Activated gamma-delta T cell (primary cell): ENCODE results near the gene RASSF4.

ENCODE experiments used
- DNase-seq: peaks from one replicate; lab custom pipeline; 2025; lab: John Stamatoyannopoulos, UW
- total RNA-seq, 2 donors: gene quantifications; one replicate each; lab custom pipeline; 2026; lab: John Stamatoyannopoulos, UW

RASSF4 gene
- total RNA-seq, result 25.7 to 74.5 reads per million in 2 donors

GRCh38 chr10:44959247-44960087, at the start of gene RASSF4:
TSS of gene RASSF4 (plus strand) at chr10:44959802. CDS start at chr10:44970203, 10,401 bp downstream.
- DNase-seq, result peak; percentile 86

- DNase-seq, result no peak
These were observed 49.7 kb upstream of the RASSF4 start for GRCh38 chr10:44909910-44910309.

GRCh38 chr10:44910602-44911001, 49.0 kb upstream of the RASSF4 start:
- DNase-seq, result no peak

- DNase-seq, result no peak
These were observed 48.5 kb upstream of the RASSF4 start, which contains the start of gene TMEM72 for GRCh38 chr10:44911081-44911540. TSS of gene TMEM72 (plus strand) at chr10:44911337. CDS start at chr10:44911513, 176 bp downstream.

- DNase-seq, result no peak
These were observed 47.7 kb upstream of the RASSF4 start for GRCh38 chr10:44911951-44912350.

GRCh38 chr10:44913350-44914081, 46.1 kb upstream of the RASSF4 start:
- no peak for DNase-seq

- no peak for DNase-seq
These were observed 44.7 kb upstream of the RASSF4 start for GRCh38 chr10:44914891-44915290.

GRCh38 chr10:44916429-44916828, 43.2 kb upstream of the RASSF4 start:
- no peak for DNase-seq

GRCh38 chr10:44917848-44918247, 41.8 kb upstream of the RASSF4 start:
- DNase-seq, result no peak

- DNase-seq, result no peak
These were observed 39.4 kb upstream of the RASSF4 start for GRCh38 chr10:44920252-44920651.

GRCh38 chr10:44921061-44921460, 38.5 kb upstream of the RASSF4 start:
- no peak for DNase-seq

- no peak for DNase-seq
These were observed 38.1 kb upstream of the RASSF4 start for GRCh38 chr10:44921506-44921905.

GRCh38 chr10:44922021-44922420, 37.6 kb upstream of the RASSF4 start:
- DNase-seq, result no peak

- DNase-seq, result no peak
These were observed 36.6 kb upstream of the RASSF4 start for GRCh38 chr10:44922796-44923545.

- DNase-seq, result no peak
These were observed 36.0 kb upstream of the RASSF4 start for GRCh38 chr10:44923611-44924010.

- no peak for DNase-seq
These were observed 35.2 kb upstream of the RASSF4 start for GRCh38 chr10:44924261-44925040.

GRCh38 chr10:44925224-44925623, 34.4 kb upstream of the RASSF4 start:
- no peak for DNase-seq

GRCh38 chr10:44925811-44926750, 33.5 kb upstream of the RASSF4 start:
- no peak for DNase-seq

GRCh38 chr10:44926751-44927351, 32.8 kb upstream of the RASSF4 start:
- no peak for DNase-seq

GRCh38 chr10:44927352-44927751, 32.2 kb upstream of the RASSF4 start:
- no peak for DNase-seq
